HAP-1 (cell line): ENCODE data around the gene SLC37A1.

Source experiments
- DNase-seq, 2 experiments: peaks; one replicate each; pipeline ENCODE4 v3.0.0-alpha.2; 2016 to 2020; ENCODE audit warnings: low spot score in 2 of 2
- H3K27me3 ChIP-seq: fragments of 250-450 bp; sonication (Bioruptor Pico); 2 replicates; pipeline ENCODE4 v1.5.1; 2020; ENCODE audit warnings: low read depth, mild to moderate bottlenecking, moderate library complexity
- H3K36me3 ChIP-seq: fragments of 250-450 bp; sonication (Bioruptor Pico); replicated peaks from 2 replicates; pipeline ENCODE4 v1.5.1; 2020; ENCODE audit warnings: mild to moderate bottlenecking
- H3K4me1 ChIP-seq: fragments of 250-450 bp; sonication (Bioruptor Pico); 2 replicates; pipeline ENCODE4 v1.5.1; 2020; ENCODE audit warnings: mild to moderate bottlenecking
- H3K4me3 ChIP-seq: fragments of 250-450 bp; sonication (Bioruptor Pico); 2 replicates; pipeline ENCODE4 v1.5.1; 2020; ENCODE audit warnings: mild to moderate bottlenecking, moderate library complexity
- H3K9me3 ChIP-seq: fragments of 250-450 bp; sonication (Bioruptor Pico); 2 replicates; pipeline ENCODE4 v1.5.1; 2020; ENCODE audit warnings: mild to moderate bottlenecking, moderate library complexity
- in situ Hi-C: fragments of 300-500 bp; cut with MboI; formaldehyde crosslinking; loops from 3 replicates; pipeline ENCODE4 v1.14.3; 2020; ENCODE audit warnings: low sequenced_read_pairs, inconsistent platforms, mixed read lengths

The SLC37A1 gene

DNA sequence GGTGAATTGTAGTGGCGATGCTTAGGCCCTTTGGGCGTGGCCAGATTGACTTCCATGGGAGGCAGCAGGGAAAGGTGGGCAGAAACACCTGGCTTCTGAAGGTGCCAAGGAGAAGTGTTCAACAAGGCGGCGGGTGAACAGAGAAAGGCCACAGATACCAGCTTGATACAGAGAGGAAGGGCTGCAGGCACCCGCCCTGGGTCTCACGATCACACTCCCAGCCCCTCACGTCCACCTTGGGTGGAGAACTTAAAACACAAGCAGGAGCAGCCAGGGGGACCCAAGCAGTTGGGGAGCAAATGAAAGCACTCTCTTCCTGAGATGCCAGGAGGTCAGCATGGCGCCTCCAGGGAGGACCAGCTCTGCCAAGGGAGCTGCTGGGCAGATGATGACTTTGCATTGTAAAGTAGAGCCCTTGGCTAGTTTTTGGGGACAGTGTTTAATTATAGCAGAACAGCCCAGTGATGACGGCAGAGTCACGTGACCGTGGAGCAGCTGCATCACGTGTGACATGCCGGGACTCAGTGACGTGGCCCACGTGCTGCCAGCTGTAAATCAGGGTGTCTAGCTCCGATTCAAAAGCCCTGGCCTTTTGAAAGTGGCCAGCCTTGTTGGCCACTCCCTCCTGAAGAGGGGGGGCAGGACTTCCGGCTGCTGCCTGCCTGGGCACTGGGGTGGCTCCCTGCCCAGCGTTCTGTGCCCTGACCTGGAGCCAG is 19.0 kb downstream of the SLC37A1 start:
- DNase-seq = no peak
- in situ Hi-C loops = no loop called here
- no peaks in the 10 kb centered on the region for H3K4me1 ChIP-seq

GRCh38 chr21:42533306-42533962 is 19.8 kb downstream of the SLC37A1 start:
- in situ Hi-C loops = no loop called here
- no peak for DNase-seq
- Histone ChIP-seq H3K27me3 (no peaks in the 10 kb centered on the region), H3K4me1 (no peaks in the 10 kb centered on the region), H3K36me3 (no peaks in the 10 kb centered on the region), H3K9me3 (no peaks in the 10 kb centered on the region), H3K4me3 (no peak overlapping the region)

More for the DNA sequence above, 19.0 kb downstream of the SLC37A1 start:
- Histone ChIP-seq H3K27me3 (no peaks in the 10 kb centered on the region), H3K4me3 (no peak overlapping the region), H3K9me3 (no peaks in the 10 kb centered on the region), H3K36me3 (no peaks in the 10 kb centered on the region)

DNA sequence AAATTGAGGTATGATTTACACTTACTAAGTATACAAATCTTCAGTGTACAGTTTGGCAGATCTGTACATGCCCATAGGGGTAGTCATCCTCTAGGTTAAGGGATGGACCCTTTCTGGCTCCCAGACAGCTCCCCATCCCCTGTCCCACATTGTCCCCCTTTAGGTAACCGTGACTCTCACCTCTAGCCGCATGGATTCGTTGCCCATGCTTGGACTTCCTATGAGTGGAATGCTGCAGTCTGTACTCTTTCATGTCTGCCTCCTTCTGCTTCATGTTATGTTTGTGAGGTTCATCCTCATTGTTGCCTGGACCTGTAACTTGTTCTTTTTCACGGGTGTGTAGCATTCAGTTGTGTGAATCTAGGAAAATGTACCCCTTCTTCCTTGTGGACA is 20.3 kb downstream of the SLC37A1 start:
- no peaks in the 10 kb centered on the region for H3K27me3 ChIP-seq
- H3K36me3 ChIP-seq = no peaks in the 10 kb centered on the region
- in situ Hi-C loops = no loop called here
- no peaks in the 10 kb centered on the region for H3K9me3 ChIP-seq
- DNase-seq = no peak
- no peaks in the 10 kb centered on the region for H3K4me1 ChIP-seq
- no peak overlapping the region for H3K4me3 ChIP-seq

DNA sequence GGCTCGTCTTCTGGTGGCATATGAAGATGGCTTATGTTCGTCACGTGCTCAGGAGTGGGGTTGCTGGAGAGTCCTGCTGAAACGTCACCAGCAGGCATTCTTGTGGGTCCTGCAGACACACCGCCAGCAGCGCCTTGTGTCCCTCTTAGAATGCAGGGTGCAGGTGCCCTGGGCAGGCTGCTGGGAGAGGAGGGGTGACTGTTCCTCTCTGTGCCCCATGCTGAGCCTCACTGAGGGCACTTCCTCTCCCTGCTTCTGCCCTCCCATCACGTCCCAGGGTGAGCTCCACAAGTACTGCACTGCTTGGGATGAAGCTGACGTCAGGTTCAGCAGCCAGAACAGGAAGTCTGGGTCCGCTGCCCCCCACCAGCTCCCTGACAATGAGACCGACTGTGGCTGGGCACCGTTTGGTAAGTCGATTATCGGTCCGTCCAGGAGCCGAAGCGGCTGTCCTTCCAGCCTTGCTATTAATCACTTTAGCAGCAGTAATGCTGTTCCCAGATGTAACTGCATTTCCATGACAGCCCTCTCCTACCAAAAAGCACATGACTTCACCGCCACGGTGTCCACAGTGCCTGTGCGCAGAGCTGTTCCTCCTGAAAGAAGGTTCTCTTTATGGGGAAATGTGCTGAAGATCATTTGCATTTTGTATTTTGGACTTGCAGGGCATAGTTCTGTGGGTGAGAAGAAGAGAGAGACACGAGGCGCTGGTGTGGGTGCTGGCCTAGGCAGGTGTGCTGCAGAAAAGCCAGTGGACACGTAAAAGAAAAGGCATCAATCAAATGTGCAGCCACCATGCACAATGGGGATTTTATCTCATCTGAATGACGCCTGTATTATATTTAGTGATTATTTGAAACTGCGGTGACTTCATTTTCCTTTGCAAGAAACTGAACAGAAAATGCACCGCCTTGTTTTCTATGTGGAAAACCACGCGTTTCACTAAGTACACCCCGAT is 21.0 kb downstream of the SLC37A1 start:
- in situ Hi-C loops = no loop called here
- DNase-seq = no peak
- Histone ChIP-seq H3K36me3 (no peaks in the 10 kb centered on the region), H3K4me3 (no peak overlapping the region), H3K9me3 (no peaks in the 10 kb centered on the region), H3K4me1 (no peaks in the 10 kb centered on the region), H3K27me3 (no peaks in the 10 kb centered on the region)

DNA sequence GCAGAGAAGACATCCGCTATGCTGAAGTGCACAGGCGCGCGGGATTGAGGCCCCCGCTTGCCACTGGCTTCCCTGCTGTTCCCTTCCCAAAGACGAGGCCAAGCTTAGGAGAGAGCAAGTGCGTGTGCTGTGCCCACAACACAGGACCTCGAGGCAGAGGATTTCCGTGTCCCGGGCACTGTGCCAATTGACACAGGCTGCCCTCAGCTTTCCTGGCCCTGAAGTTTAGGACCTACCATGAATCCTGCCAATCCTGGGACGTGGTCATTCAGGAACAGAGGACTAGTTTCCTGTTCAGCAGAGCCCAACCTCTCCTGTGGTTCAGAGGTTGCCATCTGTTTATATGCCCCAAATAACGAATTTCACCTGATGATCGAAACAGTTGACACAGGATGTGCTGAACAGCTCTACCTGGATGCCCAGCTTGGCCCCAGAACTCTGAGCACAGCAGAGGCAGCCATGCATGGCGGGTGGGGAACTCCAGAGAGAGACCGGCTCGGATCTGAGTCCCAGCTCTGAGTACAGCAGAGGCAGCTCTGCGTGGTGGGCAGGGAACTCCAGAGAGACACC is 22.0 kb downstream of the SLC37A1 start:
- no peaks in the 10 kb centered on the region for H3K4me1 ChIP-seq
- in situ Hi-C loops = no loop called here
- no peak overlapping the region for H3K4me3 ChIP-seq
- DNase-seq = no peak
- no peaks in the 10 kb centered on the region for H3K27me3 ChIP-seq
- H3K36me3 ChIP-seq = no peaks in the 10 kb centered on the region
- no peaks in the 10 kb centered on the region for H3K9me3 ChIP-seq

DNA sequence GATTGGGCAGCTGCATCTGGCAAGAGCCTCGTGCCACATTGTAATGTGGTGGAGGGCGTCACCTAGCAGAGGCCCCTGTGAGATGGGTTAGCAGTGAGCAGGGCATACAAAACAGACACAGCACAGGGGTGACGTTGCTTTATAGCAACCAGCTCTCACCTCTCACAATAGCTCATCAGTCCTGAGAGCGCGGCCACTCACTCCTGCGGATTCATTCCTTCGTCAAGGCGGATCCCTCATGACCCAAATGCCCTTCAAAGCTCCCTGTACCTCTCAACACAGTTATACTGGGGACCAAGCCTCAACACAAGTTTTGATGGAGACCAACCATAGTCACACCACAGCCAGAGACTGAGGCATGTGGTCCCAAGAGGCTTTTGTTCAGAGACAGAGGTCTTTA is 22.9 kb downstream of the SLC37A1 start:
- in situ Hi-C loops = no loop called here
- no peaks in the 10 kb centered on the region for H3K36me3 ChIP-seq
- DNase-seq = no peak
- no peaks in the 10 kb centered on the region for H3K27me3 ChIP-seq
- H3K9me3 ChIP-seq = no peaks in the 10 kb centered on the region
- H3K4me1 ChIP-seq = no peaks in the 10 kb centered on the region
- no peak overlapping the region for H3K4me3 ChIP-seq

DNA sequence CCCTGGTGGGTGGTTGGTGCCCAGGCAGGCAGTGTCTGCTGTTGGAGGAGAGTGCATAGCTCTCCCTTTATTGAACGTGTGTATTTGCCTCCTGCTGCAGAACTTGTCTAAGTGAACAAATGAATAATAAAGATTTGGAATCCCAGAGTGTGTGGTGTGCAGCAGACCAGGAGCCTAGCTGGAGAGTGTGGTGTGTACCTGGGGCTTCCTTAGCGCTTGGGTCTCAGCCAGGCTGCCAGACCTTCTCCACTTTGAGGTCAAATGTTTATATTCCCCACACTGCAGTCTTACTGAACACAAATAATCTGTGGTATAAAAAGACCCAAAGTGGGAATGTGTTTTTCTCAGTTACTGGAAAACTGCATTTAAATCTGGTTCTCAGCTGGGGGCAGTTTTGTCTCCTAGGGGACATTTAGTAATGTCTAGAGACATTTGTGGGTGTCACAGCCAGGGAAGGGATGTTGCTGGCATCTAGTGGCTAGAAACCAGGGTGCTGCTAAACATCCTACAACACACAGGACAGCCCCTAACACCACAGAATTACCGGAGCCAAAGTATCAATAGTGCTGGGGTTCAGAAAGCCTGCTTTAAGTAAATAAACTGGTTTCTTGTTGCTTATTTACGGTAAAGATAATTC is 23.6 kb downstream of the SLC37A1 start:
- no peaks in the 10 kb centered on the region for H3K36me3 ChIP-seq
- no peaks in the 10 kb centered on the region for H3K4me1 ChIP-seq
- H3K4me3 ChIP-seq = no peak overlapping the region
- no peaks in the 10 kb centered on the region for H3K9me3 ChIP-seq
- DNase-seq = no peak
- in situ Hi-C loops = no loop called here
- no peaks in the 10 kb centered on the region for H3K27me3 ChIP-seq

- Histone ChIP-seq H3K4me1 (no peaks in the 10 kb centered on the region), H3K27me3 (no peaks in the 10 kb centered on the region), H3K36me3 (no peaks in the 10 kb centered on the region), H3K4me3 (no peak overlapping the region), H3K9me3 (no peaks in the 10 kb centered on the region)
- in situ Hi-C loops = no loop called here
- DNase-seq = no peak
Observed at GRCh38 chr21:42538479-42539275, 25.0 kb downstream of the SLC37A1 start.

GRCh38 chr21:42539342-42539741 is 25.7 kb downstream of the SLC37A1 start:
- no peaks in the 10 kb centered on the region for H3K4me1 ChIP-seq
- H3K9me3 ChIP-seq = no peaks in the 10 kb centered on the region
- no peak overlapping the region for H3K4me3 ChIP-seq
- no peaks in the 10 kb centered on the region for H3K36me3 ChIP-seq
- H3K27me3 ChIP-seq = no peaks in the 10 kb centered on the region
- in situ Hi-C loops = no loop called here
- no peak for DNase-seq

DNA sequence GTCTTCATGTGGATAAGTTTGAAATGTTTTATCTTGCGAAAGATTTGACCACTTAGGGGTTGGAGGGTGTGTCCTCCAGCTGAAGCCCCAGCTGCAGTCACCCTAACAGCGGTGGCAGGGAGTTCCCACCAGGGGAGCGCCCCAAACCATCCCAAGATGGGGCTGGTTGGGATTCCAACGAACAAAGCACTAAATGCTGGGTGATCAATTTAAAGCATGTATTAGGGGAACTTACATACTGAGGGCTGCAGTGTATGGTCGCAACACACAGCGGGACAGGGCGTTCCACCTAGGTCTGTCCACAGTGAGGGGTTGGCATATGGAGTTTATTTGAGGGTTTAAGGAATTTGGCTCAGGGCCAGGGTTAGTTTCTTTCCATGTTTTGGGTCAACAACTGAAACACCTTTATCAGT is 26.3 kb downstream of the SLC37A1 start:
- in situ Hi-C loops = no loop called here
- DNase-seq = no peak
- H3K27me3 ChIP-seq = no peaks in the 10 kb centered on the region
- no peaks in the 10 kb centered on the region for H3K9me3 ChIP-seq
- H3K4me1 ChIP-seq = no peaks in the 10 kb centered on the region
- H3K36me3 ChIP-seq = no peaks in the 10 kb centered on the region
- no peak overlapping the region for H3K4me3 ChIP-seq

DNA sequence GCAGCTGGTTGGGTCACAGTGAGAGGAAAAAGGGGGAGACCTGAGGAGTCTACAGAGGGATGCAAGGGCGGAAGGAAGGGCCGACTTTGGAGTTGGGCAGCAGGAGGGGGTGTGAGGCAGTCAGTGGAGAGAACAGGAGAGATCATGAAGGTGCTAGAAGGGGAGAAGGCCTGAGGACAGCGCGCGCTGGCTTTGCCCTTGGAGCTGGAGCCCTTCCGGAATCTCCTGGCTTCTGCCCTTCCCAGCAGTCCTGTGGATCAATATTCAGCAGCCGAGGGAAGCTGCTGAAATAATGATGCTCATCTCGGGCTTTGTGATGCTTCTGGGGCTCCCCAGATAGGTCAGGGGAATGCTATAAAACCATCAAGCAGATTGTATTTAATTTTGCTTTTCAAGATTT is 26.7 kb downstream of the SLC37A1 start:
- no peaks in the 10 kb centered on the region for H3K4me1 ChIP-seq
- in situ Hi-C loops = no loop called here
- H3K27me3 ChIP-seq = no peaks in the 10 kb centered on the region
- no peaks in the 10 kb centered on the region for H3K36me3 ChIP-seq
- H3K4me3 ChIP-seq = no peak overlapping the region
- DNase-seq = no peak
- H3K9me3 ChIP-seq = no peaks in the 10 kb centered on the region

DNA sequence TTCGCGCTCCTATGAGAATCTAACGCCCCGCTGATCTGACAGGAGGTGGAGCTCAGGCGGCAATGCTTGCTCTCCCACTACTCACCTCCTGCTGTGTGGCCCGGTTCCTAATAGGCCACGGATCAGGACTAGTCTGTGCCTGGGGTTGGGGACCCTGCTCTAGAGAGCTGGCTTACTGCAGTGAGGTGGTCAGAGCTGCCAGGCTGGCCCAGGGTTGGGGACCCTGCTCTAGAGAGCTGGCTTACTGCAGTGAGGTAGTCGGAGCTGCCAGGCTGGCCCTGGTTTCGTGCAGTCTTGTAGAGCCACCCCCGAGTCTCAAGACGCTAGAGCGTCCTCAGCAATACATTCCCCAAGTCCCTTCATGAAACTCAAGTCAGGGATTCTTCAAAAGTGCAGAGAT is 27.5 kb downstream of the SLC37A1 start:
- no peaks in the 10 kb centered on the region for H3K9me3 ChIP-seq
- DNase-seq = no peak
- H3K27me3 ChIP-seq = no peaks in the 10 kb centered on the region
- H3K4me3 ChIP-seq = no peak overlapping the region
- no peaks in the 10 kb centered on the region for H3K4me1 ChIP-seq
- H3K36me3 ChIP-seq = no peaks in the 10 kb centered on the region
- in situ Hi-C loops = no loop called here

DNA sequence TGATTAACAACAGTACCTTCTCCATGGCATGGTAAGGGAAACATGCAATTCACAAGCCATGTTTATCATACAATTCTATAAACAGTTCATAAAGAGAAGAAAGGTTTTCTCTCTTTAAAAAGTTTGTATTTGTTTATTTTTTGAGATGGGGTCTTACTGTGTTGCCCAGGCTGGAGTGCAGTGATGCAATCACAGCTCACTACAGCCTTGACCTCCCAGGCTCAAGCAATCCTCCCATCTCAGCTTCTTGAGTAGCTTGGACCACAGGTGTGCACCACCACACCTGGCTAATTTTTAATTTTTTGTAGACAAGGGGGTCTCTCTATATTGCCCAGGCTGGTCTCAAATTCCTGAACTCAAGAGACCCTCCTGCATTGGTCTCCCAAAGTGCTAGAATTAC is 28.0 kb downstream of the SLC37A1 start:
- Histone ChIP-seq H3K36me3 (no peaks in the 10 kb centered on the region), H3K27me3 (no peaks in the 10 kb centered on the region), H3K4me3 (no peak overlapping the region), H3K9me3 (no peaks in the 10 kb centered on the region), H3K4me1 (no peaks in the 10 kb centered on the region)
- DNase-seq = no peak
- in situ Hi-C loops = no loop called here
